PC-9 (cell line): ENCODE data around the gene ZSCAN20. TPM values are rescaled to one million over a fixed set of nuclear protein-coding genes. Genes with fewer than 3 reads are reported as not detected.

ENCODE experiments used
- BruUV-seq: library from RNA; stranded (reverse); fragments of 400-500 nt; replicated peaks from 2 replicates; lab custom pipeline; 2021; lab: Mats Ljungman, UMichigan
- CTCF ChIA-PET: fragments of 300-600 bp; sonication (Branson Sonifier 250); formaldehyde crosslinking; loops from one replicate; lab custom pipeline; 2022; ENCODE audit warnings: antibody characterized with exemption; lab: Charles Lee
- POLR2A ChIA-PET: fragments of 300-600 bp; sonication (Branson Sonifier 250); formaldehyde crosslinking; loops from one replicate; lab custom pipeline; 2022; ENCODE audit warnings: antibody characterized with exemption; ENCODE audit not compliant: unreplicated experiment; lab: Charles Lee
- DNase-seq, 2 experiments: peaks; one replicate each; pipeline versions ENCODE4 v3.0.0 to v3.0.0-alpha.2; 2015 to 2022; ENCODE audit warnings: mixed read lengths in 1 of 2
- H2AFZ ChIP-seq: fragments of 200-600 bp; sonication (generic); 2 replicates; pipeline ENCODE4 v1.8.1; 2017; ENCODE audit warnings: antibody characterized with exemption
- H3F3A ChIP-seq: fragments of 200-600 bp; sonication (generic); 2 replicates; pipeline ENCODE4 v1.8.1; 2017; ENCODE audit warnings: antibody characterized with exemption, mild to moderate bottlenecking, low read depth; ENCODE audit not compliant: insufficient read depth
- H3K27ac ChIP-seq: fragments of 200-600 bp; sonication (generic); 2 replicates; pipeline ENCODE4 v1.6.1; 2016; ENCODE audit warnings: mixed run types
- H3K27me3 ChIP-seq: fragments of 200-600 bp; sonication (generic); 2 replicates; pipeline ENCODE4 v1.6.1; 2016; ENCODE audit warnings: low read depth, mixed run types; ENCODE audit not compliant: insufficient read depth
- H3K36me3 ChIP-seq: fragments of 200-600 bp; sonication (generic); 2 replicates; pipeline ENCODE4 v1.6.1; 2016; ENCODE audit warnings: low read depth, mixed run types
- H3K4me1 ChIP-seq: fragments of 200-600 bp; sonication (generic); replicated peaks from 2 replicates; pipeline ENCODE4 v1.6.1; 2016; ENCODE audit warnings: mixed run types; ENCODE audit not compliant: insufficient read depth
- H3K4me2 ChIP-seq: fragments of 200-600 bp; sonication (generic); 2 replicates; pipeline ENCODE4 v1.6.1; 2017; ENCODE audit warnings: mixed run types
- H3K4me3 ChIP-seq: fragments of 200-600 bp; sonication (generic); 2 replicates; pipeline ENCODE4 v1.6.1; 2016; ENCODE audit warnings: mixed run types
- H3K79me2 ChIP-seq: fragments of 200-600 bp; sonication (generic); 2 replicates; pipeline ENCODE4 v1.6.1; 2017; ENCODE audit warnings: low read depth, mixed run types
- H3K9me2 ChIP-seq: fragments of 200-600 bp; sonication (generic); 2 replicates; pipeline ENCODE4 v1.8.1; 2017; ENCODE audit warnings: mild to moderate bottlenecking; ENCODE audit not compliant: insufficient read depth
- H3K9me3 ChIP-seq: fragments of 200-600 bp; sonication (generic); 2 replicates; pipeline ENCODE4 v1.8.1; 2016; ENCODE audit warnings: low read depth; ENCODE audit not compliant: insufficient read depth
- H4K20me1 ChIP-seq: fragments of 200-600 bp; sonication (generic); 2 replicates; pipeline ENCODE4 v1.8.1; 2017; ENCODE audit not compliant: insufficient read depth
- EZH2 ChIP-seq: fragments of 200-600 bp; sonication (generic); IDR thresholded peaks from 2 replicates; pipeline ENCODE4 v1.8.0; 2017; ENCODE audit warnings: antibody characterized with exemption, low read depth
- intact Hi-C: fragments of 100-400 bp; cut with micrococcal nuclease; formaldehyde crosslinking; loops from one replicate; pipeline ENCODE4 v1.10.0; 2022; ENCODE audit not compliant: unreplicated experiment
- total RNA-seq: library from RNA; stranded (reverse); gene quantifications from 2 replicates; pipeline ENCODE4 v1.2.3, GENCODE V29; 2021
- TF ChIP-seq, protein P1 (sequence below): fragments of 200-600 bp; sonication (generic); conservative IDR thresholded peaks from 2 replicates; pipeline ENCODE4 v1.6.1; 2017; ENCODE audit warnings: mixed run types, antibody characterized with exemption, mild to moderate bottlenecking, moderate library complexity

The ZSCAN20 gene
- total RNA-seq, 1 experiment from 2014 or later = 6.0 TPM

GRCh38 chr1:33519240-33519884 is 46.9 kb downstream of the ZSCAN20 start:
- H3K27ac ChIP-seq = no peak overlapping the region
- intact Hi-C loops = no loop called here
- H3K4me1 ChIP-seq = no peaks in the 10 kb centered on the region
- no peak overlapping the region for H2AFZ ChIP-seq
- DNase-seq = no peak
- no peaks in the 10 kb centered on the region for H3K9me3 ChIP-seq
- POLR2A ChIA-PET = no interaction called here
- H3K4me2 ChIP-seq = no peak overlapping the region
- no peak overlapping the region for H3K4me3 ChIP-seq
- no peaks in the 10 kb centered on the region for H4K20me1 ChIP-seq
- CTCF ChIA-PET = no interaction called here
- no peaks in the 10 kb centered on the region for H3K36me3 ChIP-seq
- TF ChIP-seq, protein P1, sequence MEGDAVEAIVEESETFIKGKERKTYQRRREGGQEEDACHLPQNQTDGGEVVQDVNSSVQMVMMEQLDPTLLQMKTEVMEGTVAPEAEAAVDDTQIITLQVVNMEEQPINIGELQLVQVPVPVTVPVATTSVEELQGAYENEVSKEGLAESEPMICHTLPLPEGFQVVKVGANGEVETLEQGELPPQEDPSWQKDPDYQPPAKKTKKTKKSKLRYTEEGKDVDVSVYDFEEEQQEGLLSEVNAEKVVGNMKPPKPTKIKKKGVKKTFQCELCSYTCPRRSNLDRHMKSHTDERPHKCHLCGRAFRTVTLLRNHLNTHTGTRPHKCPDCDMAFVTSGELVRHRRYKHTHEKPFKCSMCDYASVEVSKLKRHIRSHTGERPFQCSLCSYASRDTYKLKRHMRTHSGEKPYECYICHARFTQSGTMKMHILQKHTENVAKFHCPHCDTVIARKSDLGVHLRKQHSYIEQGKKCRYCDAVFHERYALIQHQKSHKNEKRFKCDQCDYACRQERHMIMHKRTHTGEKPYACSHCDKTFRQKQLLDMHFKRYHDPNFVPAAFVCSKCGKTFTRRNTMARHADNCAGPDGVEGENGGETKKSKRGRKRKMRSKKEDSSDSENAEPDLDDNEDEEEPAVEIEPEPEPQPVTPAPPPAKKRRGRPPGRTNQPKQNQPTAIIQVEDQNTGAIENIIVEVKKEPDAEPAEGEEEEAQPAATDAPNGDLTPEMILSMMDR = no peak
- no TSS peak for BruUV-seq
- H3K9me2 ChIP-seq = no peaks in the 10 kb centered on the region
- H3F3A ChIP-seq = no peaks in the 10 kb centered on the region
- no peaks in the 10 kb centered on the region for H3K79me2 ChIP-seq
- peaks cover 67% of the 10 kb centered on the region for H3K27me3 ChIP-seq

GRCh38 chr1:33524586-33524985 is 52.1 kb downstream of the ZSCAN20 start:
- Histone ChIP-seq H3K4me3 (no peak overlapping the region), H3K9me2 (no peaks in the 10 kb centered on the region), H2AFZ (no peak overlapping the region), H3K4me2 (no peak overlapping the region), H3F3A (no peaks in the 10 kb centered on the region), H3K36me3 (no peaks in the 10 kb centered on the region), H3K9me3 (no peaks in the 10 kb centered on the region), H4K20me1 (no peaks in the 10 kb centered on the region), H3K4me1 (no peaks in the 10 kb centered on the region), H3K79me2 (no peaks in the 10 kb centered on the region), H3K27me3 (peaks cover 73% of the 10 kb centered on the region), H3K27ac (no peak overlapping the region)
- ChIA-PET POLR2A (no interaction called here), CTCF (no interaction called here)
- intact Hi-C loops = no loop called here
- DNase-seq = no peak
- TF ChIP-seq, protein P1 = no peak
- BruUV-seq = no TSS peak

DNA sequence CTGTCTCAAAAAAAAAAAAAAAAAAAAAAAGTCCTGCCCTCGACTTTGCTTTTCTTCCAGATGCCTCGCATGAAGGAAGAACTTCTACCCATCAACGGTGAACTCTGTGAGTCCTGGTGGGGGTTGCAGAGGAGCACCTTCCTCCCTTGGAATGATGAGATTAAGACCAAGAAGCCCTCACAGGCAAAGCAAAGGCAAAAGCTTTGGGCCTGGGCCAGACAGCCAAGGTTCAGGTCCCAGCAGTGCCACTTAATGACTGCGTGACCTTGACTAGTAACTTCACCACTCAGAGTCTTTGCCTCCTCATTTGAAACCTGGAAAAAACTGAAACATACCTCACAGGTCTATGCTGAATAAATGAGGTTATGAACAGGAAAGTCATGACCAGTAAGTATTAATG is 55.5 kb downstream of the ZSCAN20 start:
- Histone ChIP-seq H3K27ac (no peak overlapping the region), H3K36me3 (no peaks in the 10 kb centered on the region), H3K9me2 (no peaks in the 10 kb centered on the region), H2AFZ (no peak overlapping the region), H3F3A (no peaks in the 10 kb centered on the region), H3K4me3 (no peak overlapping the region), H4K20me1 (no peaks in the 10 kb centered on the region), H3K4me1 (no peaks in the 10 kb centered on the region), H3K79me2 (no peaks in the 10 kb centered on the region), H3K4me2 (no peak overlapping the region), H3K27me3 (peaks cover 74% of the 10 kb centered on the region), H3K9me3 (no peaks in the 10 kb centered on the region)
- no peak for DNase-seq
- no TSS peak for BruUV-seq
- TF ChIP-seq EZH2 = no peak
- TF ChIP-seq, protein P1 = no peak
- CTCF ChIA-PET = interaction anchor here (0.7 kb wide), 1 partner anchor 870 kb away, joined by 13 read pairs; no protein-coding TSS in a partner anchor
- POLR2A ChIA-PET = no interaction called here
- intact Hi-C loops = no loop called here
